Left cardiac atrium (tissue), 4 donors: ENCODE measurements around the gene LRP8. TPM values are rescaled to one million over a fixed set of nuclear protein-coding genes. Genes with fewer than 3 reads are reported as not detected.
A peak's percentile ranks its signal among the peaks of the same experiment; 100 is the strongest.

ENCODE experiments used
- ATAC-seq, 2 donors: fragments of 200-7000 bp; cut with Tn5 transposase; one replicate each; pipeline ENCODE4 v1.9.1; 2020; ENCODE audit warnings: mild to moderate bottlenecking in 2 of 2, moderate library complexity in 2 of 2
- DNase-seq: peaks from one replicate; pipeline ENCODE4 v3.0.0-alpha.2; 2020
- intact Hi-C, 2 donors: fragments of 100-400 bp; cut with DNase I; formaldehyde crosslinking; loops; one replicate each; pipeline versions ENCODE4 v1.14.1 to v1.15.1; 2022 to 2023
- total RNA-seq, 2 donors: library from RNA; stranded (reverse); fragmentation: NEBNext Ultra II Directional; extraction: Animal tissue kit (Norgen Biotek cat#: 25700); gene quantifications; one replicate each; pipeline ENCODE4 v1.2.1, GENCODE V29; 2021
- donor health status: DM: no; HTN: yes; CAD: no.
- donor health status: DM: no; HTN: yes; CAD: no; lungs with severe emphysema.
- donor health status: DM: yes; HTN: yes; CAD: no.
- donor health status: Dilated cardiomyopathy.

The LRP8 gene
- total RNA-seq, 2 donors from 2014 or later, result 1.7 to 4.1 TPM

DNA sequence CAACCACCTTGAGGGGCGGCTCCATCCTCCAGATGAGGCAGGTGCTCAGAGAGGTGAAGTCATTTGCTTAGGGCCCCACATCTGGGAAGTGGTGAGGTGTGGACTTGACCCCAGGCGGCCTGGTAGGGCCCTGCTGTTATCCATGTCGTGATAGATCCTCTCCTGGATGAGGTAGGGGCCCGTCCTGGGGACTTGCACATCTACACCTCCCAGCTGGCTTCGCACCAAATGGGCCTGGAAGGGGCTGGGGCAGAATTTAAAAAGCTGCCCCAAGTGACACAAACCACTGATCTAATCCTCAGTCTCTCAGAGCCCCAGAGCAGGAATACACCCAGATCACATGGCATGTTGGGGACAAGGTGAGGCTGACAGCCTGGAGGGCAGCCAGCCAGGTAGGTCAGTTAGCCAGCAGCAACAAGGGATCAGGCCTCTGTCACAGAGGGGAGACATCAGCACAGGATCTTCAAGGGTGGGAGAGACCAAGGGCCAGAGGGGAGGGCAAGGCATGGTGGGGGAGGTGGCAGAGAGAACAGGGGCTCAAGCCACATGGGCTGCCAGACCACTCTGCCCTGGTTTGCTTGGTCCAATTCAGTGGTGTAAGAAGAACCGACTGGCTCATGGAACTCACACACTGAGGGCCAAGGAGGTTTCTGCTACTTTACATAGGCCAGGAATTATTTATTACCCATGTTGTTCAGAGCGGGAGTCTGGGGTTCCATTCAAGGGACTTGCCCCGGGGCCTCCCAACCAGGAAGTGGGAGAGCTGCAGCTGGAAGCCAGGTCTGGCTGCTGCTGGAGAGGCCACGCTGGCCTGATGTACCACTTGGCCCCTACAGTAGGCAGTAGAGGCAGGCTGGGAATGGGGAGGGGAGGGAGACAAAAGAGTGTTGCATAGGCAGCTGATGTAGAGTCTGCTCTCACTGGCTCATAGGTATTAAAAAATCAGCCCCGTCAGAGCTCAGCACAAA lies 12.1 kb downstream of the LRP8 start:
- ATAC-seq, result no peak
- DNase-seq, result peak; percentile 12
- intact Hi-C loops, result no loop called here

DNA sequence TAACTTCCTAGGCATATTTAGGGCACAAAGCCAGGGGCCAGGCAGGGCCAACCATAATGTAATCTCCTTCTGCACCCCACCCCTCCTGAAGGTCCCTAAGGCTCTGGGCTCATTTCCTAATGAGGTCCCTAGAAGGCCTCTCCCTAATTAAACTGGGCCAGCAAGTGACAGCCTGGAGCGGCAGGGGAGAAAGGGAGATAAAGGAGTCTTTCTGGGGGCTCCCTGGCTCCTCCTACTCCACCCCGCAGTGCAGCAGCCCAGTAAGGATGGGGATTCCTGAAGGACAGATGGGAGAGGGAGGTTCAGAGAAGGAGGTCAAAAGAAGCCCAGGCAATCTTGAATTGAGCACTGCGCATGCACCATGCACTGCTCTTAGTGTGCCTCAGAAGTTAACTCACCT lies 12.8 kb downstream of the LRP8 start:
- DNase-seq (no peak), ATAC-seq (no peak)
- intact Hi-C loops, result no loop called here

DNA sequence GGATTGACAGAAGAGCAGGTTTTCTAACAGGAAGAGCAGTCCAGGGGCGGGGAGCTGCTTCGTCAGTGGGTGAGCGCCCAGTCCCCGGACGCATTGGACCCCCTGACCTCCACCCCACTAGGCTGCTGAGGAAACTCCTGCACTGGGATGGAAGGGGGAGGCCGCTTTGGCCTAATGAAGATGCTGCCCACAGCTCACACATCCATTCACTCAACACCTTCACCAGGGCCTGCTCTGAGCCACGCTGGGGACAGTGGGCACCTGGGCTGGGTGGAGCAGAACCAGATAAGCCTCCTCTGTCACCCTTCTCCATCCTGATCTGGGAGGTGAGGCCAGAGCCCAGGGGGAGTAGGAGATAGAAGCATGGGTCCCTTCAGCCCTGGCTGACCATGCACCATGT lies 13.3 kb downstream of the LRP8 start:
- ATAC-seq (no peak), DNase-seq (no peak)
- intact Hi-C loops, result no loop called here

DNA sequence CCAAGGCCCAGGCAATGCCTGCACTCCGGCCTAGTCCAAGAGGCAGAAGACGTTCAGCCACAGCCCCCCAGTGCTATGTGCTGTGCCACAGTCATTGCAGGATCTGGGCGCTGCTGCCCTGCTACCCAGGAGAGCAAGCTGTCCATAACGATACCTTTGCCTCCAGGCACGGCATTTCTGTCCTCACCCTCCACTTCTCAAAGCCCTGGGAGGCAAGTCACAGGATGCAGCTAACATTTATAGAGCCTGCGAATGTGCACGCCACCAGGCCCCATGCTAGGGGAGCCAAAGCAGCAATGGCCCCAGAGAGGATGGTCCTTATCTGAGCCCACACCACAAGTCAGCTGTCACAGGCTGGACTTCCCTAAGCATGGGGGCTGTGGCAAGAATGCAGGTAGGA lies 13.8 kb downstream of the LRP8 start:
- DNase-seq (no peak), ATAC-seq (no peak)
- intact Hi-C loops, result no loop called here

DNA sequence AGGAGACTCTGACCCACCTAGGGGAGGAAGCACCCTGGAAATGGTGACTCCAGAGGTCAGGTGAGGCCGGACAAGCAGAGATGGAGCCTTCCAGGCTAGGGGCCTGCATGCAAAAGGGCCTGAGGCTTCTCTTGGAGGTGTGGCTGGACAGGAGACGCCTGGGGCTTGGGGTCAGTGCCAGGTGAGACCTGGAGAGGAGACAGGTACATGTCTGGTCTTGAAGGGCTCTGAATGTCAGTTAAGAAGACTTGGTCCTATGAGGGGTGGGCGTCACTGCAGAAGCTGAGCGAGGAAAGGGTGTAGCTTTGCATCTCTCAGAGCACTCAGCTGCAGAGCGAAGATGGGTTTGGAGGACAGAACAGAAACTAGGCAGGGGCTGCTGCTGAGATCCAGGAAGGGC lies 14.3 kb downstream of the LRP8 start:
- no peak for ATAC-seq
- DNase-seq, result no peak
- intact Hi-C loops, result no loop called here

DNA sequence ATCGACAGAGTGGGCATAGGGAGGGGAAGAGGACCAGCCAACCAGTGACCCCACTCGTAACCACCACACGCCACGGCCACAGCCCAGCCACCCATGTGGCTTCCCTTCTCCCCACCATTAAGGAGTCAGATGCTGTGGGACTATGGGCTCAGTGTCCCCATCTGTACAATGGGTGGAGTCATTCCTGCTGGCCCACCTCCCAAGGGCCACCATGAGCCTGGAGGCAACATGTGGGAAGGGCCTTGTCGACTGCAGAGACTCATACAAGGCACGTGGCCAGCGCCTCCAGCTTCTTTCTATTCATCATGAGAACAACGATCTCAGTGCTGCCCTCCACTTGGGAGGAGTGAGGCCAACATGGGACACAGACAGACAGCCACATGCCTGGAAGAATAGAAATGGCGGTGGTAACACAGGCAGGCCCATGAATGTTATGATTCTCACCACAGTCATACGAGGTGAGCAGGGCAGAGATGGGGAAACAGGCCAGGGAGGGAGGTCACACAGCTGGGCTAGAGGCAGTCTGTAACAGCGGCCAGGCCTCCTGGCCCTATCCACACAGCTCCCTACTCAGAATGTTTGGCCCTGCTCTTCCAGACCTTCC lies 16.1 kb downstream of the LRP8 start:
- ATAC-seq, result no peak
- DNase-seq, result no peak

DNA sequence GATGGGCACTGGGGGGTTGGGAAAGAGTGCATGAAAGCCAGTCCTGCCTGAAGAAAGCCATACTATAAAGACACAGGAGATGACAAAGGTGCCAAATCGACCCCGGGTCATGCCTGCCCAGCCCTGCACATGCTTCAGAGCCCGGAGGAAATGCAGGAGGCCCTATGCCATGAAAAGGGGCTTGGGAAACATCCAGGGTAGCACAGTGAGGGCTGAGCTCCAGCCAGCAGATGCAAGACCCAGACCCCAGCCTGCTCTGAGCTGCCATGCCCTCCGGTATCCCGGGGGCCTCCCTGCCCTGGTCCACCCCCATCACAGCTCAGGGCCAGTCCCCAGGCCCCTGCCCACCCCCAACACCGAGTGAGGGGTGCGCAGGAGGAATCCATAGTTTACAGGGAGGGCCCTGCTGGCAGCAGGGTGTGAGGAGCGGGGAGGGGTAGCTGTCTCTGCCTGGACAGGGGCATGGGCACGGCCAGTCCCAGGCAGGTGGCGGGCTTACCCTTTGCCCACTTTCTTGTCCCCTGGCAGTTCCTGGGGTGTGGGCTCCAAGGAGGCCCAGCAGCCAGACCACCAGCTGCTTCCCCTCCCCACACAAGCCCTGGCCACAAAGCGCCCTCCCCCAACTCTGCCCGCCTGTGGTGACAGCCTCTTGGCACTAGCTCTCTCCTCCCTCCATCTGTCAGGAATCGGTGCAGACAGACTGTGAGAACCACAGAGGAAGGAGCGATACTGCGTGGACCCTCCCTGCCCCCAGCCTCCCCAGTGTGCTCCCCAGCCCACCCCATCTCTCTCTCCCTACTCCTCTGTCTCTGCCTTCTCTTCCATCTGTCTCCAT lies 16.8 kb downstream of the LRP8 start:
- no peak for ATAC-seq
- no peak for DNase-seq
- intact Hi-C loops, result no loop called here

More for the DNA sequence above, 16.1 kb downstream of the LRP8 start:
- intact Hi-C loops, result no loop called here

DNA sequence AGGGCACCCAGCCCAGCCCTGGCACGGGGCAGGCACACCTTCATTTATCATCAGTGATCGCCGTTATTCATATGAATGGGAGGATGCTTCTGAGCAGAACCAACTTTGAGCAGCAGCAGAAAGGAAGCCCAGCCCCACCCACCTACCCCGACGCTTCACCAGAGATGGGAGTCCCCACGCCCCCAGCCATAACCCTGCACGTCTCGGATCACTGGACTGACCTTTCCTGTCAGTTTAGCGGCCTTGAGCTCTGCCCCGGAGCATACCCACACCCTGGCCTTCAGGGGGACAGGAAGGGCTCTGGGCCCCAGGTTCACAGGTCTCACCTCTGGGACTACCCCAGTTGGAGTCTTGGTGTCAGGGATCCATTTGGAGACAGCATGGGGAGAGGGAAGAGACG lies 18.1 kb downstream of the LRP8 start:
- ATAC-seq, result no peak
- intact Hi-C loops, result no loop called here
- no peak for DNase-seq

DNA sequence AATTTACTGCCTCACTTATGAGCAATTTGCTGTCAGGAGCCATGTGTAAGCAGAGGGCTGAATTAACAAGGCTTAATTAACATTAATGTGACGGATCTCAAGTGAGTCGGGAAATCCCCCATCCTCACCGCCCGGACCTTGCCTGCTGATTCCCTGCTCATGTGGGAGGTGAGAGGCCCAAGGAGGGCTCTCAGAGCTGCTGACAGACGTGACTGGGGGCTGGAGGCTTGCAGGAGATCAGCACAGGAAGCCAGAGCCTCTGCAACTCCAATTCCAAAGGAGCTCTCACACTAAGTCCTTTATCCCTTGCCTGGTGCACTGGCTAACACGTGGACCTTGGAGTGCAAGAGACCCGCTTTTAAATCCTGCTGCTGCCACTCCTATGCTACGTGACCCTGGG lies 19.4 kb downstream of the LRP8 start:
- ATAC-seq (no peak), DNase-seq (no peak)
- intact Hi-C loops, result no loop called here

DNA sequence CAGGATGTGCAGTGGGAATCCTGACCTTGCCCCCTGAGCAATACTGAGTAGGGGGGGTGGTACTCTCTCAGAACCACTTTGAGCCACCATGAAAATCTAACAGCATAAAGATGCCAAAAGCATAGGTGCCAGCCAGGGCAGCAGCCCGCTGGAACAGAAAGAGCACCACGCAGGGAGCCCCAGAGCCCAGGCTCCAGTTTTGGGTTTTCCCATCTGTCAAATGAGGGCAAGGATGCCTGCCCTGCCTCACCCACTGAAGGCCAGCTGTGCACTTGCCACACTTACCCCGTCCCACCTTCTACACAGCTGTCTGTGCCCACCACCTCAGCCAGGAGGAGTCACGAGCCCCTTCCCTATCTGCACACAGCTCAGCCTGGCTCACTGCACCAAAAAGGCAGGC lies 20.8 kb downstream of the LRP8 start:
- no peak for DNase-seq
- no peak for ATAC-seq
- intact Hi-C loops, result no loop called here

DNA sequence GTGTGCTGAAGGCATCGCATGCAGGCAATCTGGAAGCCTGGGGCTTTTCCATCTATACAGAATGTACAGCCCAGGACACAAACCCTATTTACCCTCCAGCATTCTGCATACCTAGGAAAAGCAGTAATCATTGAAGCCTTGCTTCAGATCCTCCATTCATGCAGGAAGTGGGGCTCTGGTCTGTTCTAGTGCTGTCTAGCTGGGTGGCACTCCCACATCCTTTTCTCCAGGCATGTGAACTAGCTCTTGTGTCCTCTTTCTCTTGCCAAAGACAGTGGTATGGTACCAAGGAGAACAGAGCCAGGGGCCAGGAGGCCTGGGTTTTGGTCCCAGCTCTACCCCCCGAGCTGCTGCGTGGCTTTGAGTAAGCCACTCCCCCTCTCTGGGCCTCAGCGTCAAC lies 21.7 kb downstream of the LRP8 start:
- ATAC-seq (no peak), DNase-seq (no peak)
- intact Hi-C loops, result no loop called here

DNA sequence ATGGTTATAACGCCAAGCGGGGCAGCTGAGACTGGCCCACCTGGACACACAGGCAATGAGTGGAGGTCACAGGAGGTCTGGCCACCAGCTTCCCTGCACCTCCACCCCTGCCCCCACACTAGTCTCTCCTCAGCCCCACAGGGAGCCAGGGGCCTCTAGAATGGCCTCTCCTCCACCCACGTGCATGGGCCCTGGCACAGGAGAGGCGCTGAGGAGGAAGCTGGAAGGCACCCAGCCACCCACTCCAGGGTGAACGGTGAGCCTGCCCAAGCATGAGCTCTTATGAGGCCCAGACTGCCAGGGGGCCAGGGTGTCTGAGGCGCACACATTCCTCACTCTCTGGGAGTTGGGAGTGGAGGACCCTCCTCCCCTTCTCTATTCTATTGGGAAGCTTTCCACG lies 22.2 kb downstream of the LRP8 start:
- intact Hi-C loops, result no loop called here
- no peak for DNase-seq
- ATAC-seq, result peak; percentile 38 to 44

DNA sequence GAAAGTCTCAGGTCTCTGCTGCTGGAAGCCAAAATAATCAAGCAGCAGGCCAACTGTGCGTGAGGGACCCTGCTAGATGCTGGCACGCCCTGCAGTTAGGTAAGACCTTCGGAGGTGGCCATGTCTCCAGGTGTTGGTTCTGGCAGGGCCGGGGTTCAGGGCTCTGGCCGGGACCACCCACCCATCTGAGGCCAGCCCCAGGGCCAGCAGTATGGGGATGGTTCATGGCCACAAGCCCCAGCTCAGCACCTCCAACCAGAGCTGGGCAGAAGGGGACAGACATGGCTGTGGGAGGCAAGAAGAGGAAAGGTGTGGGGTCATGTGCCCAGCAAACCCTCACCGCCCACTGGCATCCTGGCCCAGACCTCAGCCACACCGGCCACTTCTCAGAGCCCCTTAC lies 23.3 kb downstream of the LRP8 start:
- intact Hi-C loops, result no loop called here
- no peak for DNase-seq
- no peak for ATAC-seq

DNA sequence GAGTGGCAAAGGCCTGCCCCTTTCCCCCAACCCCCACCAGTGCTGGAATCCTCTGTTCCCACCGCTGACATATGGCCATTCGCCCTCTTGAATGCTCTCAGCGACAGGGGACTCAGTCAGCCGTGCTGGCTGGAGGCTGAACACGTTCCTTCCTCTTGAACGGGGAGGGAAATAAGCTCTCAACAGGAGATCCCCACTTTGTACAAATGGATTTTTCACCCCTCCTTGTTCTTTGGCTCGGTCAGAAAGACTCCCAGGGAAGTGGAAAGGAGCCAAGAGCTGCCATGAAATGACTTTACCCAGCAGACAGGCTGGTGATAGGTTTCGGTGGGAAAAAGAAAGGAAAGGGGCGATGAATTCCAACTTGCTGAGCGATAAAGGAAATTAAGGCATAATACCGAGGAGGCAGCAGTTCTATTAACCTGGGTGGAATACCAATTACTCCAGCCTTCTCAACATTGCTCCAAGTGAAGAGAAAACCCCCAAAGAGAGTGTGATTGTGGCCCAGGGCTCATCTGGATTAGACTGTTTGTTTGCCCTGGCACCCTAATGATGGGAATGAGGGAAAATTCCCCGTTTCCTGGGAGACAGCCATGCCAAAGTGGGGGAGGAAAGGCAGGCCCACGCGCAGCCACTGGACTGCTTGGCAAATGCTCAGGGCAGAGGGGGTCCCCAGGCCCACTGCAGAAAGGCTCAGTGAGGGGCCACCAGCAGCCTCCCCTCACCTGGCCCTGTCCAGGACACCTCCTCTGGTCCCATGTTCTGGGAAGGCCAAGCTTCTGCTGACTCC lies 23.9 kb downstream of the LRP8 start:
- no peak for DNase-seq
- ATAC-seq, result no peak
- intact Hi-C loops, result no loop called here

DNA sequence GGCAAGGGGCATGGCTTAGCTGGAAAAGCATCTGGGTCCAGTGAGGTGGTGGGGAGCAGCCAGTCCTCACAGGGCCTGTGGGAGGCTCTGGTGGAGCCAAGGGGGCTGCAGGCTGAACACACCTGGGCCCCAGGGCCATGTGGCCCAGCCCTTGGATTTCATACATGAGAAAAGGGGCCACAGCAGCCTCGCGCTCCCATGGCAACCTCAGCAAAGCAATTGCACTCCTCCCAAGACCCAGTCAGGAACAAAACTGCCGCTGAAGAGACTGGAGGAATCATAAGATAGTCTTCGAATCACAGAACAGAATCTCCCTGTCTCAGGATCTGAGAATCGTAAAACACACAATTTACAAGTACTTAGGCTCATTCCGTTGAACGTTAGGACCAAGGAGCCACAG lies 24.6 kb downstream of the LRP8 start:
- intact Hi-C loops, result no loop called here
- ATAC-seq (no peak), DNase-seq (no peak)

DNA sequence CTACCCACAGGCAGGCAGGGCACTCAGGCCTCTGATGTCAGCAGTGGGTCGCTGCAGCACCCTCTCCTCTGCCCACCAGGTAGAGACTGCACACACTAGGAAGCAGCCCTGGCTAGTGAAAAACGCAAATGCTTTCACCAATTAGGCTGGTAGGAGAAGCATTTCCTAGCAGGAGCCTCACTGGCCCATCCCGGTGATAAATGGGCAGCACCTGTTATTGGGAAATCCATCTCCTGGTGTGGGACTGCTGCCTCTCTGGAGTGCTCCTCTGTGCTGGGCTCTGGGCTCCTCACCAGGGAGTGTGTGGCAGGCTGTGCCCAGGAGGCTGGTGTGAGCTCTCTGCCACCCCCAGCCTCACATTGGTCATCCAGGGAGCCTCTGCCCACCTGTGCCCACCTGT lies 28.6 kb downstream of the LRP8 start:
- ATAC-seq (no peak), DNase-seq (no peak)
- intact Hi-C loops, result no loop called here

DNA sequence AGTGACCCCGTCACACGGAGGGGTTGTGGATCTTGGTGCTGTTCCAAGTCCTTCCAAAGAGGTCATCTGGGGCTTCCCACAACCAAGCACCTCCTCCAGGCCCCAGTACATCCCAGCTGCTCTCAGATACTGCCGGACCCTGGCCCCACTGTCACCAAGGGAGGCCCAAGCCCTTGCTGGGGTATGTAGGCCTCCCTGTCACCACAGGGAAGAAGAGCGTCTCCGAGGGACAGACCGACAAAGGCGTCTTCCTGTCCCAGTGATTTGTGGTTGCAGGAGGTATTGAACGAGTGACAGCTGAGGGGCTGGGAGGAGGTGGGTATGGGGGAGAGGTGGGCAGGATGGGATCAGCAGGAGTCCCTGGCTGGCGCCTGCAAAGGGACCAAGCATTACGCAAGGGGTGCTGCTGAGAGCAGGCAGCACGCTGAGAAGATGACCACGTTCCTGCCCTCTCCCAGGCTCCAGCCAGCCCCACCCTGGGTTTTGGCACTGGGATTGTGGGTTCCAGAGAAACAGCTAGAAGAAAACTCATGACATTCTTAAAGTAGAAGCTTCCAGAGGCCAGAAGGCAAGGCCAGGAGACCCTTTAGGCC lies 29.7 kb downstream of the LRP8 start:
- ATAC-seq (no peak), DNase-seq (no peak)
- intact Hi-C loops, result no loop called here

DNA sequence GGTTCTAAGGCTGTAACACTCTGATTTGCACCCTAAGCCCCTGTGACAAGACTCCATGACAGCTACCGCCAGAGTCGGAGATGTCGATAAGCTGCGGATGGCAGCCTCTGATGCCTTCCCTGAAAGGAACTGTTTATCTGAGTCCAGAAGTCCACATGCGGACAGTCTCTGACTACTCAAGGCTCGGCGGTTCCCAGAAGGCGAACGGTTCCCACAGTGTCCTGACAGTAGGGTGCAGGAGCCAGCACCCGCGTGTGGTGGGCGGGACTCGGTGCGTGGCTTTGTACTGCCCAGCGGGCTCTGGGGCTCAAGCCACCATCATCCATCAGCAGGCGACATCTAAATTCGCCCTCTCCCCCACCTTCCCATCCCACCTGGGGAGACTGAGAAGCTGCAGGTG lies 30.7 kb downstream of the LRP8 start:
- DNase-seq (no peak), ATAC-seq (no peak)
- intact Hi-C loops, result no loop called here
